HG03175 (cell line): Measurements from ENCODE around the gene CNTLN.
"Not testable (repeated sequence)": the region's sequence is repeated elsewhere in the genome, so short reads cannot be mapped to it uniquely, and the experiment has no call there.

Experiments used
- ATAC-seq: cut with Tn5 transposase; IDR thresholded peaks from one replicate; pipeline ENCODE4 v1.9.1; 2021; ENCODE audit warnings: mild to moderate bottlenecking, moderate library complexity; ENCODE audit not compliant: unreplicated experiment

CNTLN gene

DNA sequence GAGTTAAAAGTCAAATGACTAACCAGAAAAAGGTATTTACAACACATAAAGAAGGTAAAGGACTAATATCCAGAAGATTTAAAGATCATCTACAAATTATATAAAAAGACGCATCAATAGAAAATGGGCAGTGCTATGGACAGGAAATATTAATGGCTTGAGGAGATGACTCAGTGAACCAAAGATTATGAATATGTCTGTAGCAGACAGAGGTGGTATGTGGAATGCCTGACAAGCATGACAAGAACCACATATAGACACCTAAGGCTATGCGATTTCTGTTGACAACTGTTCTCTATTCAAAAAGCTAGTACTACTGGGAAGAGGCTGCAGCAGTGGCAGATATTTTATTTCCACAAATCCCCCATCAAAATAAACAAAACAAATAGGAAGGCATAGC lies 267.0 kb downstream of the CNTLN start:
- no peak for ATAC-seq

- ATAC-seq, result no peak
Measured at GRCh38 chr9:17402309-17402708, 267.5 kb downstream of the CNTLN start.

GRCh38 chr9:17403539-17403938 lies 268.7 kb downstream of the CNTLN start:
- ATAC-seq, result no peak

DNA sequence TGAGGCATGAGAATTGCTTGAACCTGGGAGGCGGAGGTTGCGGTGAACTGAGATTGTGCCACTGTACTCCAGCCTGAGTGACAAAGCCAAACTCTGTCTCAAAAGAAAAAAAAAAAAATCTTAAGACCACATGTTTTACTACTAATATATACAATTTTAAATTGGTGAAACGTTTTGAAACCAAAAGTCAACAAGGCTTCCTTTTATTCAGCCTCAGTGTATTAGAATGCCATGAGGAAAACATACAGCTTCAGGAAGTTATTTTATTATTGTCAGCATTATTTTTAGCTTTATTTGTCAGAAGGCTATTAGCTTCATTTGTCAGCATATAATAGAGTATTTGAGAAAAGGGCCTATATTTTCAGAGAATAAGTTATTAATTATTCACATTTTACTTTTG lies 280.1 kb downstream of the CNTLN start:
- no peak for ATAC-seq

DNA sequence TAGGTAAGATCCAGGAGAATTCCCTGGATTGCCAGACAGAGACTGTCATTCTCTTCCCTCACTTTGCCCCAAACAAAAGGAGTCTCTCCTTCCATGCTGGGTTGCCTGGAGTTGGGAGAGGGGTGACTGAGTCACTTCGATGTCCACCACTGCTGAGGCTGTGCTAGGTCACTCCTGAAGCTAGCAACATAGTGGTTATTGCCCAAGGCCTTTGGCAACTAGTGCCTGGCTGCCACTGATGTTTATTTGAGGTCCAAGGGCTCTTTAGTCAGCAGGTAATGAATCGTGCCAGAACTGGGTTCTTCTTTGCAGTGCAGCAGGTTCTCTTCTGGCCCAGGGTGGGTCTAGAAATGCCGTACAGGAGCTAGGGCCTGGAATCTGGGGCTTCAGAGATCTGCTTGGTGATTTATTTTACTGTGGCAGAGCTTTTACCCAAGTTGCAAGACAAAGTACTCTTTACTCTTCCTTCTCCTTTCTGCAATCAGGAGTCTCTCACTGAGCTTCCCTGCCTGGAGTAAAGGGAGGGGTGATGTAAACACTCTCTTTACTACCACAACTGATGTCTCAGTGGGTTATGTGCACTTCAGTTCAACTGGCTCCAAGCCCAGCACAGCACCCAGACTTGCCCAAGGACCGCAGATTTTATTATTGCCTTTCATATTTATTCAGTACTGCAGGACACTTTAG lies 288.3 kb downstream of the CNTLN start:
- no peak for ATAC-seq

GRCh38 chr9:17423681-17424011 lies 288.8 kb downstream of the CNTLN start:
- ATAC-seq, result no peak

DNA sequence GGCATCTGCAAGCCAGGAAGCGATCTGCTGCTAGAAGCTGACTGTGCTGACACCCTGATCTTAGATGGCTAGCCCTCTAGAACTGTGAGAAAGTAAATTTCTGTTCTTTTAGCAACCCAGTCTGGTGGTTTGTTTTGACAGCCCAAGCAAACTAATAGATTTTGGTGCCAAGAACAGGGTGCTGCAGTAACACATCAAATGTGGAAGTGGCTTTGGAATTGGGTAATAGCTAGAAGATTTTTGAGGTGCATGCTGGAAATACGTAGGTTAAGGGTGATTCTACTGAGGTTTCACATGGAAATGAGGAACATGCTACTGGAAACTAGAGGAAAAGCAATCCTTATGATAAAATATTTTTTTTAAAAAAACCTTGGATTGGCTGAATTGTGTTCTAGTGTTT lies 290.5 kb downstream of the CNTLN start:
- ATAC-seq, result no peak

- ATAC-seq, result no peak
Measured at GRCh38 chr9:17433526-17433925, 298.7 kb downstream of the CNTLN start.

- ATAC-seq, result no peak
Measured at GRCh38 chr9:17436854-17437253, 302.0 kb downstream of the CNTLN start.

- no peak for ATAC-seq
Measured at GRCh38 chr9:17437813-17438212, 303.0 kb downstream of the CNTLN start.

DNA sequence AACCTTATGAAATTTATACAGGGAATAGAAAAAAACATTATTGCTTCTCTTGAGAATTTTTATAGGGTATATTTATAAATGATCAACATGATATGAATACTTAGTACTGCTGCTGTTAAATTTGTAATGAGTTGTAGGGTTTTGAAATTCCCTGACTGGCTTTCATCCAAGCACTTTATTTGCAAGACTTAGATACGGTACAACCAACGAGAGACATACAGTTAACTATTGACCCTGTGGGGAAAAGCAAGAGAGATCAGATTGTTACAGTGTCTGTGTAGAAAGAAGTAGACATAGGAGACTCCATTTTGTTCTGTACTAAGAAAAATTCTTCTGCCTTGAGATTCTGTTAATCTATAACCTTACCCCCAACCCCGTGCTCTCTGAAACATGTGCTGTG lies 310.3 kb downstream of the CNTLN start:
- ATAC-seq, result not testable (repeated sequence)

DNA sequence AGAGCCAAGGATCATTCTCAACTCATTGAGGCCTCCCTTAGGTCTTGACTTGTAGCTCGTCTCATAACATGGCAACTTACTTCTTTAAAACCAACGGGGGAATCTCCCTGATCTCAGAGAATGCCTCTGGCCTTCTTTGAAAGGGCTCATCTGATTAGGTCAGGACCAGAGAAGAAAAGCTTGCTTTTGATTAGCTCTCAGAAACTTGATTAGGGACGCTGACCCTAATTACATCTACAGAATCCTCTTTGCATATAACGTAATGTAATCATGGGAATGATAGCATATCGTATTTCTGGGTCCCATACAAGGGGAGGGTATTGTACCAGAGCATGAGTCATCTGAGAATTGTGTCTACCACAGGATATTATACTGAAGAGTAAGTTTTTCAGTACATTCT lies 318.9 kb downstream of the CNTLN start:
- no peak for ATAC-seq

DNA sequence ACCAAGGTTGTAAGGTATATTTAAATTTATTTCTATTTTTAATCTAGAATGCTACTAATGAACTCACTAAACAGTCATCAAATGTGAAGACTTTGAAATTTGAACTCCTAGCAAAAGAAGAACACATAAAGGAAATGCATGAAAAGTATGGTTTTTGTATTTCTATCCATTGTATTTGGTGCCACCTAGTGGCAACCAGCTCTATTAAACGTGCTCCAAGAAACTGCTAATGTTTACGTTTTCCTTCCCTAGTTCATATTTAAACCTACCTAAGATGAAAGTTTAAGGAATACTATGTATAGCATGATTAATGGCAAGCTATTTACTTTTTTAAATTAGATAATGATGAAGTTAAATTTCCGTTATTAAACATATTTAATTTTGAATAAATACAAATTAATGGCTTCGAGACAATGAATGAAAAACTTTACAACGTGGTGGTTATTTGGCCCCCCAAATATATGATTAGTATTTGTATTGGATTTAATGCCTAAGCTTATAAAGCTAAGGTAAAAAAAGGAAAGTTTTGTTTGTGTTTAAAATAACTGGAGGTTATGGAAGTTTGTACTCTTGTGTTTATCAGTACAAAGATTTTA lies 328.1 kb downstream of the CNTLN start:
- ATAC-seq, result peak; percentile 71

DNA sequence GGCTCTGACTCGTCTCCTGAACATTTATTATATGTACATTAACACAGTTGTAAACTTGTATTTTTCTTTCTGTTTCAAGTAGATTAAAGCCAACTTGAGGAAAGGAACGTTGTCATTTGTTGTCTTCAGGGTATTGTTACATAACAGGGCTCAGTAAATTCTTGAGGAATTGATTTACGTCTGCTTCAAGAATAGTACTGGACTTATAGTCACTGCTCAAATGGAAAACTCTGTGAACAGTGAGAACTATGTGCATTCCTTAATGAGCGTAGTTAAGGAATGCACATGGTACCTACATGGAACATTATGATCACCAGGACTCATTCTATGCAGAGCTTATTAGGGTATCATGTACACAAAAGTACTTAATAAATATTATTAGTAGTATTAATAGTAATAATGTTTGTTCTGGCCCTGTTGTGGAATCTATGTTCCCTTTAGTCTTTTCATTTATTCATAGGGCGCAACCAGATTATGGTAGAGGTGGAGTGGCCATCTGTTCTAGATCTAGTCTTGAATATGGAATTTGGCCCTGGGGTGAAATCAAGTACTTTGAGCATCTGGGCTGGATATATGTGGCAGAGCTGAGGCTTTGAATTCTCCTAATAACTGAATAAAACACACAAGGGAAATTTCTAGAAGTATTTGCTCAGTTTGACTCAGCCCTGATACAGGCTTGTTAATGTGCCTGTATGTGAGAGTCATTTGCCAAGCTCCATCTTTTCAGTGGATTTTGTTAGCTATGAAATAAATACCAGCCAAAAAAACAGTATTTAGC lies 335.4 kb downstream of the CNTLN start:
- ATAC-seq, result no peak

DNA sequence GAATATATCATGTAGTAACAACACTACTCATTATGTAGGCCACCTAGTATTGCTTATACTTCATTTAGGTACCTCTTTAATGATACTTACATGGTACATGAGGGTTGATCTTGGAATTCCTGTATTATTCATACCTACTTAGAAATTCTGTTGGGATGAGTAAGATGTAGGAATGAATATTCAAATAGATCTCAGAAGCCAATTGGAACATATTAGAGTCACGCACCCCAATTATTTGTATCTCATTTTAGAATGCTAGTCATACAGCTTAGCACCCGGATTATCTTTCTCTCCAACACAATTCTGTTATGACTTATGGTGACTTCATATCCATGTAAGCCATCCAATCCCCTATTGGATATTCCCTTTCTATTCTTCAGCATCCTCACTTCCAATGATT lies 337.3 kb downstream of the CNTLN start:
- no peak for ATAC-seq

DNA sequence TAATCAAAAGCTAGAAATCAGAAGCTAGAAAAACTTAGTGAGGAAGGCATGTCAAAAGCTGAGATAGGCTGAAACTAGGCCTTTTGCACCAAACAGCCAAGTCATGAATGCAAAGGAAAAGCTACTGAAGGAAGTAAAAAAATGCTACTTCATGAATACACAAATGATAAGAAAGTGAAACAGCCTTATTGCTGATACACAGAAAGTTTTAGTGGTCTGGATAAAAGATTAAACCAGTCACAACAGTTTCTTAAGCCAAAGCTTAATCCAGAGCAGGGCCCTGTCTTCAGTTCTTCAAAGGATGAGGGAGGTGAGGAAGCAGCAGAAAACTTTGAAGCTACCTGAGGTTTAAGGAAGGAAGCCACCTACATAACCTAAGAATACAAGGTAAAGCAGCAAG lies 341.6 kb downstream of the CNTLN start:
- ATAC-seq, result peak; percentile 54

DNA sequence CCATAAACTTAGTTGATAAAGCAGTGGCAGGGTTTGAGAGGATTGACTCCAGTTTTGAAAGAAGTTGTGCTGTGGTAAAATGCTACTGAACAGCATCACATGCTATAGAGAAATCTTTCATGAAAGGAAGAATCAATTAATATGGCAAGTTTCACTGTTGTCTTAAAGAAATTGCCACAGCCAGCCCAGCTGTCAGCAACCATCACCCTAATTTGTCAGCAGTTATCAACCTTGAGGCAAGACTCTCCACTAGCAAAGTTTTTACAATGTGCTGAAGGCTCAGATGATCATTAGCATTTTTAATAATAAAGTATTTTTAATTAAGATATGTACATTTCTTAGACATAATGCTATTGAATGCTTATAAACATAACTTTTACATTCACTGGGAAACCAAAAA lies 343.0 kb downstream of the CNTLN start:
- no peak for ATAC-seq

DNA sequence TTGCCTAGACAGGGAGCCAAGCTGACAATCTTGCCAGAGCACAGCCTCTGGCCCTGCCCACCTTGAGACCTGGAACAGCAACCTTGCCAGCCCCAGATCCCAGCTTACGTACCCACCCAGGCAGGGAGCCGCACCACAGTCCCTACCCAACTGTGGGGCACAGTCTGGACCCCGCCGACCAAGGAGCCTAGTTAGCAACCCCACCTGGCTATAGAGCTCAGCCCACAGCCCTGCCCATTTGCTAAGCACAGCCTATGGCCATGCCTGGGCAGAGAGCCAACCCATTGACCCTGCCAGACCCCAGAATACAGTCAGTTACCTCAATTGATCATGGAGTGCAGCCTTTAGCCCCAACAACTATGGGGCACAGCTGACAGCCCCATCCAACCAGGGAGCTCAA lies 346.1 kb downstream of the CNTLN start:
- ATAC-seq, result no peak

- ATAC-seq, result no peak
Measured at GRCh38 chr9:17481565-17481964, 346.7 kb downstream of the CNTLN start.

GRCh38 chr9:17484906-17485305 lies 350.1 kb downstream of the CNTLN start:
- no peak for ATAC-seq

GRCh38 chr9:17486396-17486795 lies 351.6 kb downstream of the CNTLN start:
- no peak for ATAC-seq

DNA sequence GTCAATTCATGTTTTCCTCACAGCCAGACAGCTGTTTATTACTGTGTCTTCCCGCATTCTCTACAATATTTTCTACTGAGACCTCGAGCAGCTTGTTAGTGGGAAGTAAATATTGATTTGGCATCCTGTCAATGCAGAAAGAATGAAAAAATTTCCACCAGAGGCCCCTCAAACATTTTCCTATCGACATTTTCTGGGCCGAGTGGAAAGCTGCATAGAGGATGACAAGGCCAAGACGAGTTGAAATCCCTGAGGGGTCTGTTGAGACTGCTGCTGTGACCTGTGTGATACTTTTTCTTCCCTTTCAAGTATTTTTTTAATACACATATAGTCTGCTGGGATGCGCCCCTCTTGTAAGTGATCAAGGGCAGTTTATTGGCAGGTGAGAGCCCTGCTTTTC lies 352.6 kb downstream of the CNTLN start:
- ATAC-seq, result no peak
